ENCODE measurements around the gene MXRA7.

MXRA7 gene

DNA sequence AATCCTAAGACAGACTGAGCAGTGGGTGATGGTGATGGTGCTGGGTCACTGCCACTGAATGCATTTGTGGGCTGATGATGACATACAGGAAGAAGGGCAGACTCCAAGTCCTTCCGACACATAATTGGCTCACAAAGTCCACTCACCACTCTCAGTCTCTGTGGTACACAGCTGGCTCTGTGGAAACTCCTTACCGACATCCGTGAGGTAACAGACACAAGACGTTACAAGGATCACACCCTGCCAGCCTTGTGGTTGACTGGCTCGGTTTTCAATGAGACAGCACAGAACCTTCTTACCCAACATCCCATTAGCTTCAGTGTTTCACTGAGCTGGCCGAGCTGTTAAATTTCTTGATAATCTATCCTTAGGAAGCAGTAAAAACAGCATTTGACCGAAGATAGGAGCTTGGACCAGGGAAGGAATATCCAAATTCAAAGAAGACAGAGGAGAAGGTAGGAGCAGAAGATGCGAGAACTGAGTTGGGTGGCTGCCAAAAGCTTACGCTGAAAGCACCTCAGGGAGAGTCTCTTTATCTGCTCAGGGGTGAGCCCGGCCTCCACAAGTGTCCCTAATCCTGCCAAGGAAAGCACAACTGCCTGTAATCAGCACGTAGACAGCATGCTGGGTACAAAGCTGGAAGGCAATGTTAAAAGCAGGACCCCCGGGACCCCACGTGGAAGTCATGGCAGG is 5.5 kb upstream of the MXRA7 start (continued):
- TF ChIP-seq, protein P1, sequence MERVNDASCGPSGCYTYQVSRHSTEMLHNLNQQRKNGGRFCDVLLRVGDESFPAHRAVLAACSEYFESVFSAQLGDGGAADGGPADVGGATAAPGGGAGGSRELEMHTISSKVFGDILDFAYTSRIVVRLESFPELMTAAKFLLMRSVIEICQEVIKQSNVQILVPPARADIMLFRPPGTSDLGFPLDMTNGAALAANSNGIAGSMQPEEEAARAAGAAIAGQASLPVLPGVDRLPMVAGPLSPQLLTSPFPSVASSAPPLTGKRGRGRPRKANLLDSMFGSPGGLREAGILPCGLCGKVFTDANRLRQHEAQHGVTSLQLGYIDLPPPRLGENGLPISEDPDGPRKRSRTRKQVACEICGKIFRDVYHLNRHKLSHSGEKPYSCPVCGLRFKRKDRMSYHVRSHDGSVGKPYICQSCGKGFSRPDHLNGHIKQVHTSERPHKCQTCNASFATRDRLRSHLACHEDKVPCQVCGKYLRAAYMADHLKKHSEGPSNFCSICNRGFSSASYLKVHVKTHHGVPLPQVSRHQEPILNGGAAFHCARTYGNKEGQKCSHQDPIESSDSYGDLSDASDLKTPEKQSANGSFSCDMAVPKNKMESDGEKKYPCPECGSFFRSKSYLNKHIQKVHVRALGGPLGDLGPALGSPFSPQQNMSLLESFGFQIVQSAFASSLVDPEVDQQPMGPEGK (tag by site-specific recombination; IDR thresholded peaks at IDR 0.05) = peak; percentile 32
- TF ChIP-seq ZNF777 (tag by site-specific recombination; IDR thresholded peaks at IDR 0.05; ENCODE audit: borderline replicate concordance) (no peak), ZNF423 (tag by site-specific recombination; IDR thresholded peaks at IDR 0.05) (peak; percentile 89), ZNF624 (tag by site-specific recombination; IDR thresholded peaks at IDR 0.05) (no peak), GLIS1 (tag by site-specific recombination; IDR thresholded peaks at IDR 0.05) (peak; percentile 78), ZNF169 (tag by site-specific recombination; IDR thresholded peaks at IDR 0.05) (no peak), SETDB1 (IDR thresholded peaks at IDR 0.05; ENCODE audit: insufficient read length, low read length) (no peak), ZBTB17 (tag by site-specific recombination; IDR thresholded peaks at IDR 0.05) (peak; percentile 98), ZNF654 (tag by site-specific recombination; IDR thresholded peaks at IDR 0.05; ENCODE audit: low read depth) (no peak), SCRT1 (tag by site-specific recombination; IDR thresholded peaks at IDR 0.05; ENCODE audit: borderline replicate concordance) (peak; percentile 88), ZNF629 (tag by site-specific recombination; IDR thresholded peaks at IDR 0.05) (peak; percentile 84), ZNF513 (tag by site-specific recombination; IDR thresholded peaks at IDR 0.05) (no peak), CTCF (tag by site-specific recombination; IDR thresholded peaks at IDR 0.05) (no peak), SP2 (tag by site-specific recombination; IDR thresholded peaks at IDR 0.05) (peak; percentile 20; the same call in 1 of the 2 replicates), OVOL3 (tag by site-specific recombination; IDR thresholded peaks at IDR 0.05) (no peak), ZNF596 (tag by site-specific recombination; IDR thresholded peaks at IDR 0.05) (0 out of 2 replicates have a peak, but pooled peaks have one; percentile 5), ZNF670 (tag by site-specific recombination; IDR thresholded peaks at IDR 0.05; ENCODE audit: low read depth) (no peak), ZNF223 (tag by site-specific recombination; IDR thresholded peaks at IDR 0.05) (no peak), ZNF830 (tag by site-specific recombination; IDR thresholded peaks at IDR 0.05; ENCODE audit: low read depth) (no peak), ZNF843 (tag by site-specific recombination; IDR thresholded peaks at IDR 0.05) (peak; percentile 59; the same call in 1 of the 2 replicates), ZNF202 (tag by site-specific recombination; IDR thresholded peaks at IDR 0.05; ENCODE audit: borderline replicate concordance) (no peak), ZNF529 (tag by site-specific recombination; IDR thresholded peaks at IDR 0.05; ENCODE audit: insufficient replicate concordance) (no peak), ZNF112 (tag by site-specific recombination; IDR thresholded peaks at IDR 0.05) (no peak), ZNF621 (tag by site-specific recombination; IDR thresholded peaks at IDR 0.05) (no peak), ZNF239 (tag by site-specific recombination; IDR thresholded peaks at IDR 0.05) (no peak), ZNF426 (tag by site-specific recombination; IDR thresholded peaks at IDR 0.05) (no peak), ZNF311 (tag by site-specific recombination; IDR thresholded peaks at IDR 0.05; ENCODE audit: borderline replicate concordance) (no peak), ZNF24 (tag by site-specific recombination; IDR thresholded peaks at IDR 0.05) (0 out of 2 replicates have a peak, but pooled peaks have one; percentile 32), OSR2 (tag by site-specific recombination; IDR thresholded peaks at IDR 0.05) (0 out of 2 replicates have a peak, but pooled peaks have one; percentile 6)
- TF ChIP-seq, protein P2, sequence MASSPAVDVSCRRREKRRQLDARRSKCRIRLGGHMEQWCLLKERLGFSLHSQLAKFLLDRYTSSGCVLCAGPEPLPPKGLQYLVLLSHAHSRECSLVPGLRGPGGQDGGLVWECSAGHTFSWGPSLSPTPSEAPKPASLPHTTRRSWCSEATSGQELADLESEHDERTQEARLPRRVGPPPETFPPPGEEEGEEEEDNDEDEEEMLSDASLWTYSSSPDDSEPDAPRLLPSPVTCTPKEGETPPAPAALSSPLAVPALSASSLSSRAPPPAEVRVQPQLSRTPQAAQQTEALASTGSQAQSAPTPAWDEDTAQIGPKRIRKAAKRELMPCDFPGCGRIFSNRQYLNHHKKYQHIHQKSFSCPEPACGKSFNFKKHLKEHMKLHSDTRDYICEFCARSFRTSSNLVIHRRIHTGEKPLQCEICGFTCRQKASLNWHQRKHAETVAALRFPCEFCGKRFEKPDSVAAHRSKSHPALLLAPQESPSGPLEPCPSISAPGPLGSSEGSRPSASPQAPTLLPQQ (tag by site-specific recombination; IDR thresholded peaks at IDR 0.05) = no peak
- TF ChIP-seq, protein P3, sequence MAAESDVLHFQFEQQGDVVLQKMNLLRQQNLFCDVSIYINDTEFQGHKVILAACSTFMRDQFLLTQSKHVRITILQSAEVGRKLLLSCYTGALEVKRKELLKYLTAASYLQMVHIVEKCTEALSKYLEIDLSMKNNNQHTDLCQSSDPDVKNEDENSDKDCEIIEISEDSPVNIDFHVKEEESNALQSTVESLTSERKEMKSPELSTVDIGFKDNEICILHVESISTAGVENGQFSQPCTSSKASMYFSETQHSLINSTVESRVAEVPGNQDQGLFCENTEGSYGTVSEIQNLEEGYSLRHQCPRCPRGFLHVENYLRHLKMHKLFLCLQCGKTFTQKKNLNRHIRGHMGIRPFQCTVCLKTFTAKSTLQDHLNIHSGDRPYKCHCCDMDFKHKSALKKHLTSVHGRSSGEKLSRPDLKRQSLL (tag by site-specific recombination; IDR thresholded peaks at IDR 0.05) = 0 out of 2 replicates have a peak, but pooled peaks have one; percentile 28
- TF ChIP-seq, protein P4, sequence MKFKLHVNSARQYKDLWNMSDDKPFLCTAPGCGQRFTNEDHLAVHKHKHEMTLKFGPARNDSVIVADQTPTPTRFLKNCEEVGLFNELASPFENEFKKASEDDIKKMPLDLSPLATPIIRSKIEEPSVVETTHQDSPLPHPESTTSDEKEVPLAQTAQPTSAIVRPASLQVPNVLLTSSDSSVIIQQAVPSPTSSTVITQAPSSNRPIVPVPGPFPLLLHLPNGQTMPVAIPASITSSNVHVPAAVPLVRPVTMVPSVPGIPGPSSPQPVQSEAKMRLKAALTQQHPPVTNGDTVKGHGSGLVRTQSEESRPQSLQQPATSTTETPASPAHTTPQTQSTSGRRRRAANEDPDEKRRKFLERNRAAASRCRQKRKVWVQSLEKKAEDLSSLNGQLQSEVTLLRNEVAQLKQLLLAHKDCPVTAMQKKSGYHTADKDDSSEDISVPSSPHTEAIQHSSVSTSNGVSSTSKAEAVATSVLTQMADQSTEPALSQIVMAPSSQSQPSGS (tag by site-specific recombination; IDR thresholded peaks at IDR 0.05; ENCODE audit: low read depth) = peak; percentile 50

All from HEK293 (cell line).